WTC11 (cell line): ENCODE measurements around the gene SH2D6.

Experiments
- CREB1 ChIP-seq: sonication (generic); formaldehyde crosslinking; IDR thresholded peaks from 2 replicates; pipeline ENCODE4 v1.8.0; 2023; ENCODE audit warnings: mild to moderate bottlenecking, missing genetic modification reagents
- ELF4 ChIP-seq: sonication (generic); formaldehyde crosslinking; IDR thresholded peaks from 2 replicates; pipeline ENCODE4 v1.8.1; 2022; ENCODE audit warnings: low read depth, mild to moderate bottlenecking, moderate library complexity, missing genetic modification reagents
- HMGA2 ChIP-seq: fragments of 250-450 bp; sonication (Bioruptor Pico); IDR thresholded peaks from 2 replicates; pipeline ENCODE4 v1.4.0; 2021; ENCODE audit warnings: mild to moderate bottlenecking, moderate library complexity
- MAX ChIP-seq: sonication (generic); formaldehyde crosslinking; IDR thresholded peaks from 2 replicates; pipeline ENCODE4 v1.8.0; 2022; ENCODE audit warnings: mild to moderate bottlenecking, missing genetic modification reagents
- SMAD3 ChIP-seq: sonication (generic); formaldehyde crosslinking; IDR thresholded peaks from 2 replicates; pipeline ENCODE4 v1.8.0; 2022; ENCODE audit warnings: missing genetic modification reagents, mild to moderate bottlenecking, borderline replicate concordance
- TEAD4 ChIP-seq: sonication (generic); formaldehyde crosslinking; IDR thresholded peaks from 2 replicates; pipeline ENCODE4 v1.8.0; 2022; ENCODE audit warnings: mild to moderate bottlenecking, missing genetic modification reagents
- ZNF121 ChIP-seq: sonication (generic); formaldehyde crosslinking; IDR thresholded peaks from 2 replicates; pipeline ENCODE4 v1.8.0; 2023; ENCODE audit warnings: missing genetic modification reagents
- TF ChIP-seq, protein P1 (sequence below): fragments of 200-600 bp; IDR thresholded peaks from 2 replicates; pipeline ENCODE4 v1.8.0; 2022; ENCODE audit warnings: antibody characterized with exemption

DNA sequence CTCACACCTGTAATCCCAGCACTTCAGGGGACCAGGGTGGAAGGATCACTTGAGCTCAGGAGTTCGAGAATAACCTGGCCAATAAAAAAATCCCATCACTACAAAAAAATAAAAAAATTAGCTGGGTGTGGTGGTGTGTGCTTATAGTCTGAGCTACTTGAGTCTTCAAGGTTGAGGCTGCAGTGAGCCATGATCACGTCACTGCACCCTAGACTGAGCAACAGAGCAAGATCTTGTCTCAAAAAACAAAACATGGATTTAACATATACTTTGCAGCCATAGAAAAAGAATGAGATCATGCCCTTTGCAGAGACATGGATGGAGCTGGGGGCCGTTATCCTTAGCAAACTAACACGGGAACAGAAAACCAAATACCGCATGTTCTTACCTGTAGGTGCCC, 22.2 kb downstream of the SH2D6 start:
- TF ChIP-seq, protein P1, sequence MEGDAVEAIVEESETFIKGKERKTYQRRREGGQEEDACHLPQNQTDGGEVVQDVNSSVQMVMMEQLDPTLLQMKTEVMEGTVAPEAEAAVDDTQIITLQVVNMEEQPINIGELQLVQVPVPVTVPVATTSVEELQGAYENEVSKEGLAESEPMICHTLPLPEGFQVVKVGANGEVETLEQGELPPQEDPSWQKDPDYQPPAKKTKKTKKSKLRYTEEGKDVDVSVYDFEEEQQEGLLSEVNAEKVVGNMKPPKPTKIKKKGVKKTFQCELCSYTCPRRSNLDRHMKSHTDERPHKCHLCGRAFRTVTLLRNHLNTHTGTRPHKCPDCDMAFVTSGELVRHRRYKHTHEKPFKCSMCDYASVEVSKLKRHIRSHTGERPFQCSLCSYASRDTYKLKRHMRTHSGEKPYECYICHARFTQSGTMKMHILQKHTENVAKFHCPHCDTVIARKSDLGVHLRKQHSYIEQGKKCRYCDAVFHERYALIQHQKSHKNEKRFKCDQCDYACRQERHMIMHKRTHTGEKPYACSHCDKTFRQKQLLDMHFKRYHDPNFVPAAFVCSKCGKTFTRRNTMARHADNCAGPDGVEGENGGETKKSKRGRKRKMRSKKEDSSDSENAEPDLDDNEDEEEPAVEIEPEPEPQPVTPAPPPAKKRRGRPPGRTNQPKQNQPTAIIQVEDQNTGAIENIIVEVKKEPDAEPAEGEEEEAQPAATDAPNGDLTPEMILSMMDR, result no peak
- TF ChIP-seq ELF4 (CRISPR knock-in tag), result no peak
- TF ChIP-seq CREB1 (CRISPR knock-in tag), result no peak
- TF ChIP-seq ZNF121 (CRISPR knock-in tag), result no peak
- no peak for TF ChIP-seq SMAD3 (CRISPR knock-in tag)
- no peak for TF ChIP-seq TEAD4 (CRISPR knock-in tag)
- TF ChIP-seq HMGA2 (CRISPR knock-in tag), result no peak
- TF ChIP-seq MAX (CRISPR knock-in tag), result no peak
